Tibial nerve (tissue), 4 donors: ENCODE measurements around the gene NHERF1.
A peak's percentile ranks its signal among the peaks of the same experiment; 100 is the strongest.

Experiments used
- CTCF ChIP-seq, 5 experiments: fragments of 200-600 bp in 3 of 5; fragments of 450-650 bp in 2 of 5; sonication (generic) in 3 of 5; IDR thresholded peaks; one replicate each; pipeline ENCODE4 v1.5.1; 2016 to 2019; ENCODE audit warnings: antibody characterized with exemption in 5 of 5, mild to moderate bottlenecking in 3 of 5, moderate library complexity in 2 of 5
- EP300 ChIP-seq, 2 donors: sonication (generic); formaldehyde crosslinking; IDR thresholded peaks; one replicate each; pipeline ENCODE4 v1.6.1; 2017; ENCODE audit warnings: antibody characterized with exemption in 2 of 2, mild to moderate bottlenecking in 1 of 2
- POLR2A ChIP-seq, 2 donors: fragments of 450-650 bp; IDR thresholded peaks; one replicate each; pipeline ENCODE4 v1.6.1; 2017; ENCODE audit warnings: antibody characterized with exemption in 2 of 2, mild to moderate bottlenecking in 2 of 2, moderate library complexity in 2 of 2

DNA sequence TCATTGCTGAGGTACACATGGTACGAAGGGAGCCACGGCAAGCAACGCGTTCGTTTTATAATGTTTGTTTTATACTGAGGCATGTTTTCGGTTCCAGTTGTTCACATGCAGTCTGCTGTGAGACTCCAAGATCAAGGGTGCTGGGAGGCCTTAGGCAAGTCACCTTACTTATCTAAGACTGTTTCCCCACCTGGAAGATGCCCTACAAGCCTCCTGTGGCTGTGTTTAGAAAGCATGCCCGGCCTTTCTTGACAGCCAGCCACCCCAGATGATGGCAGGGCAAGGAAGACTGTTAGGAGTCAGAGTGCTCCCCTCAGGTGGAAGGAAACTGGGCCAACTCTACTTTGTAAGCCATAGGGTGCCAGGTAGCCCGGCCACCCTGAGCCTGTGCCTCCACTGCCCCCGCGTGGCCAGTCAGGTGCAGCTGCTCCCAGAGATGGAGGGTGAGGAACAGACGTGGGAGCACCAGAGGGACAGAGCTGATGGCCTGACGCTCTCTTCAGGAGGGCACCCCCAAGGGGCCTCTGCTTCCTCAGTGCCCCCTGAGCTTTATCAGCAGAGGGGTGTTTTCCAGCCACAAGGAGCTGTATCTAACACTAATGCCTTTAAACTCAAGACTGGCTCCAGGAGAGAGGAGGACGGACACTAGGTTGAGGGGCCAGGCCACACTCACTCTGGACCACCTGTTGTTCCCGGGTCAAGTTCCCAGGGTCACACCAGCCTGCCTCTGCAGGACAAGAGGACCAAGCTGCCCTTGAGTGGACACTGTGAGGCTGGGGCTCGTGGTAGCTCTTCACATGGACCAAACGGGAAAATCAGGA lies 22.3 kb downstream of the NHERF1 start:
- TF ChIP-seq CTCF (IDR thresholded peaks at IDR 0.05) (peak; percentile 46 to 89 (median 70)), POLR2A (IDR thresholded peaks at IDR 0.05) (no peak), EP300 (IDR thresholded peaks at IDR 0.05) (no peak)
